ENCODE measurements around the gene SRXN1.

The SRXN1 gene

DNA sequence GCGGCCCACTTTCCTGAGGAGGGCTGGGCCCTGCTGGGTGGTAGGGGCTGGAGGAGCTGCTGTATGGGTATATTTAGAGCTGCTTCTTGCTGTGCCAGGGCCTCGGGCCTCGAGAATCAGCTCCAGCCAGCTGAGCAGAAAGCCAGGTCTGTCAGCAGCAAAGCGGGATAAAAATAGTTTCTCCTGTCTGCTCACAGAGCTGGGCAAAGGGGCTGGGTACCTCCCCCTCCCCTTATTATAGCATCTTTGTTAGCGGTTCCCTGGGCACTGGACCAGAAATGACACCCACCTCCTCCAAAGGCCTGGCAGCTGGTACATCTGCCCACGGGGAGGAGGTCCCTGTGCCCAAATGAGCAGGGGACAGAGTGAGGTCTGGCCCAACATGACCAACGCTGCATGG, 16.6 kb upstream of the SRXN1 start:
- Histone ChIP-seq H3K4me1 (ENCODE audit: insufficient read depth, low read length, severe bottlenecking) (no peaks in the 10 kb centered on the region), H3K9me3 (ENCODE audit: low read length) (no peaks in the 10 kb centered on the region), H3F3A (ENCODE audit: insufficient read depth, low read length) (no peaks in the 10 kb centered on the region), H3K27ac (ENCODE audit: low read depth, low read length, poor library complexity, severe bottlenecking) (no peak overlapping the region), H3K79me2 (ENCODE audit: insufficient read depth, low read length) (no peaks in the 10 kb centered on the region), H4K20me1 (ENCODE audit: insufficient read depth, low read length) (no peaks in the 10 kb centered on the region), H3K27me3 (ENCODE audit: insufficient read depth, low read length) (no peaks in the 10 kb centered on the region), H3K9me2 (ENCODE audit: low read depth, low read length) (no peaks in the 10 kb centered on the region), H3K9ac (ENCODE audit: low read length) (no peak overlapping the region), H3K36me3 (ENCODE audit: insufficient read depth, low read length) (no peaks in the 10 kb centered on the region), H3K4me3 (ENCODE audit: low read depth, low read length, poor library complexity, severe bottlenecking) (no peak overlapping the region), H2AFZ (ENCODE audit: low read length) (no peak overlapping the region), H3K4me2 (ENCODE audit: low read length) (no peak overlapping the region)
- TF ChIP-seq, protein P1, sequence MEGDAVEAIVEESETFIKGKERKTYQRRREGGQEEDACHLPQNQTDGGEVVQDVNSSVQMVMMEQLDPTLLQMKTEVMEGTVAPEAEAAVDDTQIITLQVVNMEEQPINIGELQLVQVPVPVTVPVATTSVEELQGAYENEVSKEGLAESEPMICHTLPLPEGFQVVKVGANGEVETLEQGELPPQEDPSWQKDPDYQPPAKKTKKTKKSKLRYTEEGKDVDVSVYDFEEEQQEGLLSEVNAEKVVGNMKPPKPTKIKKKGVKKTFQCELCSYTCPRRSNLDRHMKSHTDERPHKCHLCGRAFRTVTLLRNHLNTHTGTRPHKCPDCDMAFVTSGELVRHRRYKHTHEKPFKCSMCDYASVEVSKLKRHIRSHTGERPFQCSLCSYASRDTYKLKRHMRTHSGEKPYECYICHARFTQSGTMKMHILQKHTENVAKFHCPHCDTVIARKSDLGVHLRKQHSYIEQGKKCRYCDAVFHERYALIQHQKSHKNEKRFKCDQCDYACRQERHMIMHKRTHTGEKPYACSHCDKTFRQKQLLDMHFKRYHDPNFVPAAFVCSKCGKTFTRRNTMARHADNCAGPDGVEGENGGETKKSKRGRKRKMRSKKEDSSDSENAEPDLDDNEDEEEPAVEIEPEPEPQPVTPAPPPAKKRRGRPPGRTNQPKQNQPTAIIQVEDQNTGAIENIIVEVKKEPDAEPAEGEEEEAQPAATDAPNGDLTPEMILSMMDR (IDR thresholded peaks at IDR 0.05; ENCODE audit: low read length): no peak
- no peak for TF ChIP-seq EZH2 (IDR thresholded peaks at IDR 0.05; ENCODE audit: borderline replicate concordance, low read length)

DNA sequence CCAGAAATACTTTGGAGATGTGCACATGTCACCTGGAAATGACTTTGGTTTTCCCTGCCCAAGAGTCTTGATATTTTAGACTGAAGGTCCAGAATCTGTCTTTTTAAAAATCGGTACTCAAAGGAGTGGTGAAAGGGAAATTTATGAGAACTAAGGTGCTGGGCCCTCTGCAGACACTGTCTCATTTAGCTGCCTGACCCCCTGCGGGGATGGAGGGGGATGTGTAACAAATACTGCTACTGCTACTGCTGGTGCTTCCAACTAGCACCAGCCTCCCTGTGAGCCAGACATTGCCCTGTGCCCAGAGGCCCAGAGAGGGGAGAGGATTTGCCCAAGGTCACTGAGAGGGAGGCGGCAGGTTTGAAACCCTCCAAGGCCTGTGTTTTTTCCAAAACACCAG, 15.6 kb upstream of the SRXN1 start:
- H2AFZ ChIP-seq (ENCODE audit: low read length): no peak overlapping the region
- no peaks in the 10 kb centered on the region for H3F3A ChIP-seq (ENCODE audit: insufficient read depth, low read length)
- no peaks in the 10 kb centered on the region for H3K79me2 ChIP-seq (ENCODE audit: insufficient read depth, low read length)
- H3K9me3 ChIP-seq (ENCODE audit: low read length): no peaks in the 10 kb centered on the region
- H3K4me1 ChIP-seq (ENCODE audit: insufficient read depth, low read length, severe bottlenecking): no peaks in the 10 kb centered on the region
- no peaks in the 10 kb centered on the region for H3K36me3 ChIP-seq (ENCODE audit: insufficient read depth, low read length)
- H3K9me2 ChIP-seq (ENCODE audit: low read depth, low read length): no peaks in the 10 kb centered on the region
- no peak overlapping the region for H3K4me3 ChIP-seq (ENCODE audit: low read depth, low read length, poor library complexity, severe bottlenecking)
- no peaks in the 10 kb centered on the region for H4K20me1 ChIP-seq (ENCODE audit: insufficient read depth, low read length)
- no peak overlapping the region for H3K27ac ChIP-seq (ENCODE audit: low read depth, low read length, poor library complexity, severe bottlenecking)
- TF ChIP-seq EZH2 (IDR thresholded peaks at IDR 0.05; ENCODE audit: borderline replicate concordance, low read length): no peak
- TF ChIP-seq, protein P1 (IDR thresholded peaks at IDR 0.05; ENCODE audit: low read length): no peak
- H3K27me3 ChIP-seq (ENCODE audit: insufficient read depth, low read length): no peaks in the 10 kb centered on the region
- no peak overlapping the region for H3K4me2 ChIP-seq (ENCODE audit: low read length)
- H3K9ac ChIP-seq (ENCODE audit: low read length): no peak overlapping the region

DNA sequence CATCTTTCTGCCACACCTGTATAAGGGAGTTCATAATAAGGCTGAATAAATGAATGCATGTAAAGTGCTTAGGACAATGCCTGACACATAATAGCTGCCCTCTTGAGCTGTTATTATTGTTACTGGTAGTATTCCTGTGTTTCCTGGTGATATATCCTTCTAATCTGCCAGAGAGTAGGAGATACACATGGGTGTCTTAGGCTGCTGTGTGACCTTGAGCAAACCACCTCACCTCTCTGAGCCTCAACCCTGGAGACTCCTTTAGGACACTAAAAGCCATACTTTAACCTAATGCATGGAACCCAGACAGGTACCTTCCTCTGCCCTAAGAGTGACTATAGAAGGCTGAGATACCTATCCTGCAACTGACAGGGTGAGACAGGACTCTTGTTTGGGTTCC, 15.1 kb upstream of the SRXN1 start:
- Histone ChIP-seq H3K9me2 (ENCODE audit: low read depth, low read length) (no peaks in the 10 kb centered on the region), H3K4me1 (ENCODE audit: insufficient read depth, low read length, severe bottlenecking) (no peaks in the 10 kb centered on the region), H3K79me2 (ENCODE audit: insufficient read depth, low read length) (no peaks in the 10 kb centered on the region), H3K9ac (ENCODE audit: low read length) (no peak overlapping the region), H3K4me3 (ENCODE audit: low read depth, low read length, poor library complexity, severe bottlenecking) (no peak overlapping the region), H3K9me3 (ENCODE audit: low read length) (no peaks in the 10 kb centered on the region), H3K4me2 (ENCODE audit: low read length) (no peak overlapping the region), H4K20me1 (ENCODE audit: insufficient read depth, low read length) (no peaks in the 10 kb centered on the region), H3K36me3 (ENCODE audit: insufficient read depth, low read length) (no peaks in the 10 kb centered on the region), H3F3A (ENCODE audit: insufficient read depth, low read length) (no peaks in the 10 kb centered on the region), H3K27ac (ENCODE audit: low read depth, low read length, poor library complexity, severe bottlenecking) (no peak overlapping the region), H2AFZ (ENCODE audit: low read length) (no peak overlapping the region), H3K27me3 (ENCODE audit: insufficient read depth, low read length) (no peaks in the 10 kb centered on the region)
- TF ChIP-seq, protein P1 (IDR thresholded peaks at IDR 0.05; ENCODE audit: low read length): no peak
- TF ChIP-seq EZH2 (IDR thresholded peaks at IDR 0.05; ENCODE audit: borderline replicate concordance, low read length): no peak

Data from OCI-LY1 (cell line).